HG03159 (cell line): Measurements from ENCODE around the gene CRABP2.
A peak's percentile ranks its signal among the peaks of the same experiment; 100 is the strongest.

ENCODE experiments used
- ATAC-seq: cut with Tn5 transposase; IDR thresholded peaks from one replicate; pipeline ENCODE4 v1.9.1; 2021; ENCODE audit warnings: mild to moderate bottlenecking, moderate library complexity; ENCODE audit not compliant: unreplicated experiment

CRABP2 gene

DNA sequence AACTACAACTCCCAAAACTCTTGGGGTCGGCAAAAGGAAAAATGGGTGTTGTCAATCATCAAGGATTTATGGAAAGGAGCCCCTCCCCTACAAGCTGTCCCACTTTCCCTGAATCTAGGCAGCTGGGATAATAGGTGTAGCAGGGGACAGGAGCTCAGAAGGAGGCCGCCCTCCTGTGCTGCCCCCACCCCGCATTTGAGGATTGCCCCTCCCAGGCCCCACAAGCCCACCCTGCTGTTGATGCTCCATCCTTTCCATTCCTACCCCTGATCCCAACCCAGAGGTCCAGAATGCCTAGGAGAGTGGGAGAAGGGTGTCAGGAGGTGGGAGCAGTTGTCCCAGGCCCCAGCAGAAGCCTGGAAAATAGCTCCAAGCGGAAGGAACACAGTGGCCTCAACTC, 37.4 kb upstream of the CRABP2 start:
- no peak for ATAC-seq

- no peak for ATAC-seq
These were observed 36.6 kb upstream of the CRABP2 start for GRCh38 chr1:156742017-156742416.

- no peak for ATAC-seq
These were observed 36.1 kb upstream of the CRABP2 start for GRCh38 chr1:156741481-156741983.

DNA sequence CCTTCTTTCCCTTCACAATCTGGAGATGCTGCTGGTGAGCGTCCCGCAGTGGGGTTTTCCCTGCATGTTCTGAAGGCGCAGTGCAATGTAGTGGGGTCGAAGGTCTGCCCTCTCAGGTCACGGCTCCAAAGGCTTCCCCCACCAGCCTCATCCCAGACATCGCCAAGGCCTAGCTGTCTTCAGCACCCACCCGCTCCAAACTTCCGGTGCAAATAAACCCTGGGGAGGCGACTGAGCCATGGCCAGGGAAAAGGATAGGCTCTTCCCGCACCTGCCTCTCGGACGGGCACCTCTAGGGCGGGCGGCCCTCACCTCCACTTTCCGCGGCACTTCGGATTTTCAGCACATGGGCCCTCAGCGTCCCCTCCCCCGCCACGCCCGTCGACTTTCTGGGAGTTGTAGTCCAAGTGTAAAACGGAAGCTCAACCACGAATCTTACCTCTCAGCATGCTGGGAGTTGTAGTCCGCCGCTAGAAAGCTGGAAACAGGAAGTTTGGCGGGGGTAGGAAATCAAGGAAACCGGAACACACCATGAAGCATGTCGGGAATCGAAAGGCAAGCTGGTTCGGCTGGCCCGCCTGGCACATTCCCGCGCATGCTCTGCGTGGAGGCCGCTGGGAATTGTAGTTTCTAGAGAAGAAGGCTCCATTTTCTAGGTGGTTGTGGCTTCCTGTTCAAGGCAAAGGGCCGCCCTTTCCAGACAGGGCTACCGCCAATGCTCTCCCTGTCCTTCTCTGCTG, 35.5 kb upstream of the CRABP2 start, which contains the start of gene MRPL24:
Gene MRPL24 (minus strand): TSS at position 348 of the 740 bp plus-strand sequence. CDS start 2,384 bp downstream, outside the sequence.
- peak; percentile 81 for ATAC-seq

DNA sequence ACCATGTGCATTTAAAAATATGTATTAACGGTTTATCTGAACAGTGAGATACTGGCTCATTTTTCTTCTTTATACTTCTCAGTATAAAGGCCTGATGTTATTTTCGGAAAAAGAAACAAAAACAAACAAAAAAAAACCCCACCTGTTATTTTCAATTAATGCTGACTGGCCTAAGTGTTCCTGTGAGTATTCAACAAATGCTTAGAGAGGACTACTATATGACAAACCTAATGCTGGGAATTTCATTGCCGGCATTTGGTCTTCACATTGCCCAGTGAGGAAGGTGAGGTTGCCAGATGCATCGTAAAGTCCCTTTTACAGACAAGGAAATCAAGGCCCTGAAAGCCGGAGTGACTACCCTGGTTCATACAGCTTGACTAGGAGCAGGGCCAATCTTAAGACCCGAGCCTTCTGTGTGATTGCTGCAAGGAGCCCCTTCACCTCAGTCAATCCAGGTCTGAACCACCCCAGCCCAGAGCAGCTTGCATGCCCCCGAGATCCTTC, 34.9 kb upstream of the CRABP2 start:
- peak; percentile 1 for ATAC-seq

- no peak for ATAC-seq
These were observed 33.5 kb upstream of the CRABP2 start for GRCh38 chr1:156738916-156739315.

DNA sequence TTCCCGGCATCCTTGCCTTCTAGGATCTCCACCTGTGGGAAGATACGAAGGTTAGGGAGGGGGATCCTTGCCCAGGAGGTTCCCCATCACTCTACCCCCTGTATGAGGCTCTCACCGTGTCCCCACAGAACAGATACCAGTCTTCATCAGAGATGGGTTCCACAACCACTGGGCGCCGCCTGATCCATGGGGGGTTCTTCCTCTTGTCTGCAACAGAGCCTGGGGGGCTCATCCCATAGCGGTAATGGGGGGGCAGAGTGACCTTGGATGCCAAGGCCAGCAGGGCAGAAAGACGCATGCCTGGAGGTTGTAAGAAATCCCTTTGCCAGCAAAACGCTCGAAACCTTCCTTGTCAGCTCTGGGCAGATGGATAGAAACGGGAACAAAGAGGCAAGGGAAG, 33.0 kb upstream of the CRABP2 start:
- ATAC-seq = no peak

DNA sequence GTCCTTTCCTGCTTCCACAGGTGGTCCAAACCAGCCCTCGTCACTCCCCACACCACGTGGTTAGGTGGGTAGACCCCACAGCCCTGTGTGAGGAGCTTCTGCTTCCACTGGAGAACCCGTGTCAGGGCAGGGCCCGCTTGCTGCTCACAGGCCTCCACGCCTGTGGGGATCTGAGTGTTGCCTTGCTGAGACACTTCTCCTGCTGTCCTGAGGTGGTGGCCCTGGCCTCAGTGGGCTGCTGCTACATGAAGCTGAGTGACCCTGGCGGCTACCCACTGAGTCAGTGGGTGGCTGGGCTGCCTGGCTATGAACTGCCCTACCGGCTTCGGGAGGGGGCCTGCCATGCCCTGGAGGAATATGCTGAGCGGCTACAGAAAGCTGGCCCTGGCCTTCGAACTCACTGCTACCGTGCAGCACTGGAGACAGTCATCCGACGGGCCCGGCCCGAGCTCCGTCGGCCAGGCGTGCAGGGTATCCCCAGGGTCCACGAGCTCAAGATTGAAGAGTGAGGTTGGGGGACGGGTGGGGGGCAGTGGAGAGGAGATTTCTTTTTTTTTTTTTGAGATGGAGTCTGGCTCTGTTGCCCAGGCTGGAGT, 28.7 kb upstream of the CRABP2 start:
- ATAC-seq = no peak

- peak; percentile 83 for ATAC-seq
These were observed 23.4 kb upstream of the CRABP2 start, which contains the start of gene ISG20L2 for GRCh38 chr1:156728599-156729462. Gene ISG20L2 (minus strand): TSS chr1:156728766. CDS start chr1:156727652, 1,114 bp downstream.

DNA sequence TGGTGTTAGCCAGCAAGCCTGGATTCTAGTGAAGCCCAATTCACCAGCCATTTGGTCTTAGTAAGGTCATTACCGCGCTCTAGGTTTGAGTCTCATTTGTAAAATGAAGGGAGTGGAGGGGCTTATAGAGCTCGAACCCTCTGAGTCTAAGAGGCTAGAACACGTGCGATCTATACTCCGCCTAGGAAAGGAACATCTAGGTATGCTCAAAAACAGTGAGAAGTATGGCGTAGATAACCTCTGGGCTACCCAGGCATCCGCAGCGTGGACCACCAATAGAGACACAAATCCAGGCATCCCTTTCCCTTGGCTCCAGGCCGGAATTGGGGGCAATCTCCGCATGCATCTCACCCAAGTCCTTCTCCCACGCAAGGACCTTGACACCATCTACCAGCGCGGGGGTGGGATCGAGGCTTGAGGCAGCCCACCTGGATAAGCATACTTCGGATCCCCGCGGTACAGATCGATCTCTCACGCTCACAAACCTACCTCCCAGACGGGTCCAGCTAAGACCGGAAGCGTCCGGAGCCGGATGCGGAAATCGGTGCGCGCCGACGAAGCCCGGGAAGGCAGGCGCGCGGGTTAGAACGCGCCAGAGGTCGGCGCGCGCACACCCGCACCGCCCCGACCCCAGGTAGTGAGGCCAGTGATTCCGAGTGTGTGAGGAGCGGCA, 22.7 kb upstream of the CRABP2 start, which contains the start of gene METTL25B:
Gene METTL25B (plus strand): TSS at position 544 of the 673 bp plus-strand sequence. CDS start 636 bp downstream, outside the sequence.
- peak; percentile 56 for ATAC-seq

- no peak for ATAC-seq
These were observed 22.1 kb upstream of the CRABP2 start for GRCh38 chr1:156727492-156727891.

- ATAC-seq = no peak
These were observed 21.3 kb upstream of the CRABP2 start for GRCh38 chr1:156726549-156727226.

GRCh38 chr1:156725683-156726280, 20.4 kb upstream of the CRABP2 start:
- ATAC-seq = no peak

DNA sequence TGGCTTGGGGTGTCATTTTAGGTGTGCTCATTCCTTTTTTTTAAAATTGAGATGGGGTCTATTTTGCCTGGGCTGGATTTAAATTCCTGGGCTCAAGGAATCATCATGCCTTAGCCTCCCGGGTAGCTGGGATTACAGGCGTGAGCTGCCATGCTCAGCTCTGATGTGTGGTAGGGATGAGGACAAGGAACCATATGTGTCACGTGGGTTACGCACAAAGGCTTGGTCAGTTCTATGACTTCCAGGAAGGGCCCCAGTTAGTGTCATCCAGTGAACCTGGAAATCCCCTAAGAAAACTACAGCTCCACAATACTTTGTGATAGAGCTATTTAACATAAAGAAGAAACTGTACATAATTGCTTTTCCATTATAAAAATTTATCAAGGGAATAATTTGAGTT, 16.2 kb upstream of the CRABP2 start:
- ATAC-seq = no peak

DNA sequence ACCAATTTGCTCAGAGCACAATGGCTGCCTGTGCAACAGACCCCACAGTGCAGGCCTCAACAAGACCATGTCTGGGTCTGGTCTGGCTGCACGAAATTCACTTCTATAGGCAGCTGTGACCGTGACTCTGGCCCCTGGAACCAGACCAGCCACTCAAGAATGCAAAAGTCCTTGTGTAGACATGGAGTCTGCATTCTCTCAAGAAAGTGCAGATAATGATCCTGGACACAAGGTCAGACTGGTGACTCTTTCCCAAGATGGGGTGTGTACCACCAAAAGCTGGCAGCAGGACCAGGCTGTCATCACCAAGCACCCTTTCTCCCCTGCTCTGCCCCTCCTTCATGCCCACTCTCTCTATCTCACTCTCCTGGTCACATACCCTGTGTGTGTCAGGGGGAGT, 15.7 kb upstream of the CRABP2 start:
- ATAC-seq = no peak

GRCh38 chr1:156717351-156717750, 12.0 kb upstream of the CRABP2 start:
- no peak for ATAC-seq

- no peak for ATAC-seq
These were observed 9.4 kb upstream of the CRABP2 start for GRCh38 chr1:156714830-156715229.

GRCh38 chr1:156712626-156713025, 7.2 kb upstream of the CRABP2 start:
- ATAC-seq = no peak
